PFSK-1 (cell line): ENCODE measurements around the gene FAXDC2.

Experiments used
- POLR2AphosphoS5 ChIP-seq: IDR thresholded peaks from 2 replicates; pipeline ENCODE4 v1.6.1; 2012; ENCODE audit warnings: low read depth, mild to moderate bottlenecking, control low read depth, low read length, moderate library complexity
- SIN3A ChIP-seq: IDR thresholded peaks from 2 replicates; pipeline ENCODE4 v1.6.1; 2012; ENCODE audit warnings: mild to moderate bottlenecking, low read length, moderate library complexity, borderline replicate concordance; ENCODE audit not compliant: insufficient read depth

- TF ChIP-seq POLR2AphosphoS5, result no peak
- no peak for TF ChIP-seq SIN3A
These were observed 58.9 kb downstream of the FAXDC2 start for GRCh38 chr5:154791535-154791934.
